Gastrocnemius medialis (tissue), 4 donors: ENCODE results near the gene BTRC. TPM values are rescaled to one million over a fixed set of nuclear protein-coding genes. Genes with fewer than 3 reads are reported as not detected.

Experiments used
- ATAC-seq, 2 donors: fragments of 150-250 bp; one replicate each; pipeline ENCODE4 v1.9.1; 2016
- DNase-seq, 2 donors: peaks; one replicate each; pipeline ENCODE4 v3.0.0-alpha.2; 2019
- H3K27ac ChIP-seq, 4 donors: fragments of 200-600 bp; sonication (generic); 1 replicate in 1 of 4; 2 replicates in 3 of 4; pipeline ENCODE4 v1.5.1; 2016 to 2018; ENCODE audit warnings: mild to moderate bottlenecking in 2 of 4, moderate library complexity in 1 of 4
- H3K27me3 ChIP-seq, 3 donors: fragments of 200-600 bp; sonication (generic) in 2 of 3; 1 replicate in 1 of 3; 2 replicates in 2 of 3; pipeline versions ENCODE4 v1.5.1 to v1.6.0; 2016 to 2019; ENCODE audit warnings: mild to moderate bottlenecking in 1 of 3, moderate library complexity in 1 of 3
- H3K36me3 ChIP-seq, 2 donors: fragments of 200-600 bp; sonication (generic) in 1 of 2; one replicate each; pipeline ENCODE4 v1.5.1; 2017 to 2018
- H3K4me1 ChIP-seq, 2 donors: fragments of 200-600 bp; sonication (generic) in 1 of 2; one replicate each; pipeline ENCODE4 v1.5.1; 2016 to 2017; ENCODE audit warnings: mild to moderate bottlenecking in 2 of 2
- H3K4me3 ChIP-seq, 4 donors: fragments of 200-600 bp; sonication (generic) in 3 of 4; 1 replicate in 1 of 4; 2 replicates in 3 of 4; pipeline ENCODE4 v1.5.1; 2016 to 2019; ENCODE audit warnings: mild to moderate bottlenecking in 2 of 4
- H3K9me3 ChIP-seq, 3 donors: fragments of 200-600 bp; sonication (generic) in 2 of 3; 1 replicate in 1 of 3; 2 replicates in 2 of 3; pipeline ENCODE4 v1.5.1; 2016 to 2019
- CTCF ChIP-seq, 5 experiments: fragments of 450-650 bp in 3 of 5; fragments of 200-600 bp in 2 of 5; sonication (generic) in 2 of 5; IDR thresholded peaks in 4 of 5; conservative IDR thresholded peaks in 1 of 5; 1 replicate in 4 of 5; 2 replicates in 1 of 5; pipeline ENCODE4 v1.5.1; 2016 to 2019; ENCODE audit warnings: antibody characterized with exemption in 5 of 5, mild to moderate bottlenecking in 3 of 5, moderate library complexity in 3 of 5
- POLR2A ChIP-seq, 2 donors: fragments of 450-650 bp; IDR thresholded peaks; one replicate each; pipeline ENCODE4 v1.6.1; 2017; ENCODE audit warnings: antibody characterized with exemption in 2 of 2, mild to moderate bottlenecking in 2 of 2, moderate library complexity in 2 of 2
- in situ Hi-C, 4 donors: fragments of 200-750 bp; cut with MboI; loops; one replicate each; pipeline versions ENCODE4 v1.15.0 to v1.8.0; 2017; ENCODE audit warnings: low sequenced_read_pairs in 4 of 4
- intact Hi-C: fragments of 100-400 bp; cut with DNase I; formaldehyde crosslinking; loops from one replicate; pipeline ENCODE4 v1.15.1; 2023; ENCODE audit warnings: low total_unique reads
- total RNA-seq, 4 donors: library from RNA; depleted of rRNA; stranded (reverse); fragments of >200 nt; gene quantifications; one replicate each; pipeline versions ENCODE4 v1.1.0 to v1.2.3, GENCODE V29; 2016

Gene BTRC
- total RNA-seq, 4 donors from 2014 or later = 8.7 to 17.3 (median 12.6) TPM

DNA sequence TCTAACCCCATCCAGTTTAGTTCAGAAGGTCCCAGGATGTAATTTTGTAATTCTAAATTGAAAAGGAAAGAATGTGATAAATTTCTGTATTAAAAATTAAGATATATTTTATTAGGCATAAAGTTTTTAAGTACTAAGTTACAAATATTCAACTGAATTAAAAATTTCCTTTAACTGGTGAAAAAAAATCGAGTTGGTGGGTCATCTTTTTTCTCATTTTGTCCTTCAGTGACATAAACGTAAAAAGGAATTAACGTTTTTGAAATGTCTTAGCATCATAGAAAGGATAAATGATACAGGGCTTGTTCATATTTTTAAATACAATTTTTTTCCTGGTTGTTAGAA lies 88.5 kb downstream of the BTRC start:
- in situ Hi-C loops (loop anchor here in 3 of 4 donors (10.0 to 25.0 kb wide), 4 partner anchors 130 to 230 kb away; no protein-coding TSS in a partner anchor), intact Hi-C loops (loop anchor here (1.0 to 2.0 kb wide), 2 partner anchors 141 to 228 kb away; no protein-coding TSS in a partner anchor)

GRCh38 chr10:101444058-101444898 lies 90.3 kb downstream of the BTRC start:
- H3K27ac ChIP-seq = no peak overlapping the region
- peaks cover 17 to 20% of the 10 kb centered on the region in 2 donors for H3K4me1 ChIP-seq
- TF ChIP-seq POLR2A (IDR thresholded peaks at IDR 0.05) (no peak), CTCF (IDR thresholded peaks at IDR 0.05 in 4 of 5, conservative IDR thresholded peaks at IDR 0.05 in 1 of 5) (no peak)
- DNase-seq = no peak
- H3K27me3 ChIP-seq = no peaks in the 10 kb centered on the region
- intact Hi-C loops (no loop called here), in situ Hi-C loops (loop anchor here in 3 of 4 donors (10.0 to 25.0 kb wide), 4 partner anchors 132 to 232 kb away; no protein-coding TSS in a partner anchor)
- H3K4me3 ChIP-seq = no peak overlapping the region
- ATAC-seq = no peak
- no peaks in the 10 kb centered on the region for H3K9me3 ChIP-seq
- no peaks in the 10 kb centered on the region for H3K36me3 ChIP-seq

More for the DNA sequence above, 88.5 kb downstream of the BTRC start:
- no peak for DNase-seq
- H3K4me3 ChIP-seq = no peak overlapping the region
- no peaks in the 10 kb centered on the region for H3K27me3 ChIP-seq
- peaks cover 23 to 24% of the 10 kb centered on the region in 2 donors for H3K4me1 ChIP-seq
- H3K36me3 ChIP-seq = no peaks in the 10 kb centered on the region
- H3K9me3 ChIP-seq = no peaks in the 10 kb centered on the region
- no peak for ATAC-seq
- TF ChIP-seq CTCF (IDR thresholded peaks at IDR 0.05 in 4 of 5, conservative IDR thresholded peaks at IDR 0.05 in 1 of 5) (no peak), POLR2A (IDR thresholded peaks at IDR 0.05) (no peak)
- H3K27ac ChIP-seq = no peak overlapping the region

- intact Hi-C loops = no loop called here
- DNase-seq = no peak
- ATAC-seq = no peak
- Histone ChIP-seq H3K9me3 (no peaks in the 10 kb centered on the region), H3K36me3 (no peaks in the 10 kb centered on the region), H3K4me3 (no peak overlapping the region), H3K4me1 (peaks cover 17 to 25% of the 10 kb centered on the region in 2 donors), H3K27ac (no peak overlapping the region), H3K27me3 (no peaks in the 10 kb centered on the region)
- in situ Hi-C loops = loop anchor here in 3 of 4 donors (10.0 to 25.0 kb wide), 4 partner anchors 134 to 234 kb away; no protein-coding TSS in a partner anchor
- TF ChIP-seq POLR2A (IDR thresholded peaks at IDR 0.05) (no peak), CTCF (IDR thresholded peaks at IDR 0.05 in 4 of 5, conservative IDR thresholded peaks at IDR 0.05 in 1 of 5) (no peak)
Observed at GRCh38 chr10:101446071-101446470, 92.1 kb downstream of the BTRC start.

- TF ChIP-seq CTCF (IDR thresholded peaks at IDR 0.05 in 4 of 5, conservative IDR thresholded peaks at IDR 0.05 in 1 of 5) (no peak), POLR2A (IDR thresholded peaks at IDR 0.05) (no peak)
- Histone ChIP-seq H3K4me3 (no peak overlapping the region), H3K36me3 (no peaks in the 10 kb centered on the region), H3K4me1 (peaks cover 17 to 25% of the 10 kb centered on the region in 2 donors), H3K27ac (no peak overlapping the region), H3K27me3 (no peaks in the 10 kb centered on the region), H3K9me3 (no peaks in the 10 kb centered on the region)
- ATAC-seq (no peak), DNase-seq (no peak)
- in situ Hi-C loops (loop anchor here in 3 of 4 donors (10.0 to 25.0 kb wide), 4 partner anchors 135 to 235 kb away; no protein-coding TSS in a partner anchor), intact Hi-C loops (no loop called here)
Observed at GRCh38 chr10:101446947-101447346, 93.0 kb downstream of the BTRC start.
